Esophagus squamous epithelium (tissue), 5 donors: ENCODE results near the gene LYZL6. TPM values are rescaled to one million over a fixed set of nuclear protein-coding genes. Genes with fewer than 3 reads are reported as not detected.
A peak's percentile ranks its signal among the peaks of the same experiment; 100 is the strongest.

Experiments
- DNase-seq: peaks from one replicate; lab custom pipeline; 2025; lab: John Stamatoyannopoulos, UW
- H3K27ac ChIP-seq, 4 donors: fragments of 200-600 bp; sonication (generic); one replicate each; pipeline ENCODE4 v1.5.1; 2016 to 2019; ENCODE audit warnings: mild to moderate bottlenecking in 1 of 4
- H3K27me3 ChIP-seq, 4 donors: fragments of 200-600 bp; sonication (generic); 1 replicate in 3 of 4; 2 replicates in 1 of 4; pipeline versions ENCODE4 v1.5.1 to v1.6.0; 2017 to 2021; ENCODE audit warnings: antibody characterized with exemption in 1 of 4
- H3K36me3 ChIP-seq, 3 donors: fragments of 200-600 bp; sonication (generic); one replicate each; pipeline ENCODE4 v1.5.1; 2016 to 2019
- H3K4me1 ChIP-seq, 3 donors: fragments of 200-600 bp; sonication (generic); one replicate each; pipeline ENCODE4 v1.5.1; 2017 to 2019
- H3K4me3 ChIP-seq, 4 donors: fragments of 200-600 bp; sonication (generic); 1 replicate in 3 of 4; 2 replicates in 1 of 4; pipeline ENCODE4 v1.5.1; 2016 to 2019; ENCODE audit warnings: mild to moderate bottlenecking in 2 of 4, moderate library complexity in 1 of 4
- H3K9me3 ChIP-seq, 3 donors: fragments of 200-600 bp; sonication (generic); one replicate each; pipeline ENCODE4 v1.5.1; 2016 to 2019
- POLR2A ChIP-seq, 4 donors: fragments of 450-650 bp; IDR thresholded peaks; one replicate each; pipeline ENCODE4 v1.6.1; 2017; ENCODE audit warnings: antibody characterized with exemption in 4 of 4, mild to moderate bottlenecking in 4 of 4, moderate library complexity in 3 of 4
- WGBS, 2 donors: methylation state at CpG; one replicate each; pipeline ENCODE4 v1.1.5; 2018; 5-methylcytosine and 5-hydroxymethylcytosine counted together
- intact Hi-C: fragments of 100-400 bp; cut with DNase I; formaldehyde crosslinking; loops from one replicate; pipeline ENCODE4 v1.15.0; 2022
- total RNA-seq, 4 donors: library from RNA; depleted of rRNA; stranded (reverse); fragments of >200 nt; gene quantifications; one replicate each; pipeline ENCODE4 v1.1.0, GENCODE V29; 2016
- TF ChIP-seq, protein P1 (sequence below), 6 experiments: fragments of 450-650 bp in 4 of 6; fragments of 200-600 bp in 2 of 6; sonication (generic) in 2 of 6; IDR thresholded peaks; one replicate each; pipeline ENCODE4 v1.5.1; 2016 to 2019; ENCODE audit warnings: antibody characterized with exemption in 6 of 6, mild to moderate bottlenecking in 4 of 6, moderate library complexity in 4 of 6
- donor health status: DM: yes; HTN: yes; CAD: no.

Gene LYZL6, protein sequence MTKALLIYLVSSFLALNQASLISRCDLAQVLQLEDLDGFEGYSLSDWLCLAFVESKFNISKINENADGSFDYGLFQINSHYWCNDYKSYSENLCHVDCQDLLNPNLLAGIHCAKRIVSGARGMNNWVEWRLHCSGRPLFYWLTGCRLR
- not detected for total RNA-seq

DNA sequence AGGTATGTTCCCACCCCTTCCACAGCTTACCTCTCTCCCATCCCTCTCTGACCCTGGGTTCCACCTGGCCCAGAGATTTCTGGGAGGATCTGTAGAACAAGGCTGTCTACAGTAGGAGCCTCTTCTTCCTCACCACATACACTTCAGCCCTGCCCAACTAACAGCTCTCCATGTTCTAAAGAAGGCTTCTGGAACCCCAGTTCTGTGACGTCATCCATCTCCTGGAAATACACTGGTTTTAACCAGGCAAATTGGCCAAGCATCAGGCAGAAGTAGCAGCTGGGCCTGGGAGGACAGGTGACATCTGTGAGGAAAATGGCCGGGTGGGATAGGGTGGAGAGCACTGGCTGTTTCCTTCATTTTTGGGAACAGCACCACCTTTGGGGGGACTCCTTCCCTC lies at the start of gene LYZL6:
Gene LYZL6 (minus strand): TSS at position 177 of the 400 bp plus-strand sequence. CDS start 4,357 bp downstream, outside the sequence.
- Histone ChIP-seq H3K9me3 (no peaks in the 10 kb centered on the region), H3K27me3 (no peaks in the 10 kb centered on the region), H3K4me1 (peaks cover 0 to 5% (median 0%) of the 10 kb centered on the region in 3 donors), H3K4me3 (no peak within 1 kb of the TSS), H3K36me3 (no peaks in the 10 kb centered on the region), H3K27ac (no peak within 1 kb of the TSS)
- intact Hi-C loops = no loop called here
- TF ChIP-seq POLR2A (IDR thresholded peaks at IDR 0.05) = no peak
- TF ChIP-seq, protein P1, sequence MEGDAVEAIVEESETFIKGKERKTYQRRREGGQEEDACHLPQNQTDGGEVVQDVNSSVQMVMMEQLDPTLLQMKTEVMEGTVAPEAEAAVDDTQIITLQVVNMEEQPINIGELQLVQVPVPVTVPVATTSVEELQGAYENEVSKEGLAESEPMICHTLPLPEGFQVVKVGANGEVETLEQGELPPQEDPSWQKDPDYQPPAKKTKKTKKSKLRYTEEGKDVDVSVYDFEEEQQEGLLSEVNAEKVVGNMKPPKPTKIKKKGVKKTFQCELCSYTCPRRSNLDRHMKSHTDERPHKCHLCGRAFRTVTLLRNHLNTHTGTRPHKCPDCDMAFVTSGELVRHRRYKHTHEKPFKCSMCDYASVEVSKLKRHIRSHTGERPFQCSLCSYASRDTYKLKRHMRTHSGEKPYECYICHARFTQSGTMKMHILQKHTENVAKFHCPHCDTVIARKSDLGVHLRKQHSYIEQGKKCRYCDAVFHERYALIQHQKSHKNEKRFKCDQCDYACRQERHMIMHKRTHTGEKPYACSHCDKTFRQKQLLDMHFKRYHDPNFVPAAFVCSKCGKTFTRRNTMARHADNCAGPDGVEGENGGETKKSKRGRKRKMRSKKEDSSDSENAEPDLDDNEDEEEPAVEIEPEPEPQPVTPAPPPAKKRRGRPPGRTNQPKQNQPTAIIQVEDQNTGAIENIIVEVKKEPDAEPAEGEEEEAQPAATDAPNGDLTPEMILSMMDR (IDR thresholded peaks at IDR 0.05) = no peak
- WGBS, 2 donors = 56 to 85% methylated on average over 2 of the region's 2 CpGs
- no peak for DNase-seq

DNA sequence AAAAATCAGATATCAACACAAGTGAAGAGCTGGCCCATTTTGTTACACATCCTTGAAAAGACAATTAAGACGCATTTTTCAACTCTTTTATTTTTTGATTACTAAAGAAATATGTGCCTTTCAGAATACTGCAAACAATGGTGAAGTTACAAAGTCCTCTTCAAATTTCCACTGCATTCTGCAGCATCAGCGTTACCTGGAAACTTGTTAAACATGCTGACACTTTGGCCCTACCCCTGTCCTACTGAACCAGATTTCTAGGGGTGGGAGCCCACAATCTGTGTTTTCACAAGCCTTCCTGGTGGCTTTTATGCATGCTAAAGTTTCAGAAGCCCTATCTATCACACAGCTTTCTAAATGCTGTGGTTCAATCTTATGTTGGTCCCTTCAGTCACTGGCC lies 47.6 kb upstream of the LYZL6 start:
- no peaks in the 10 kb centered on the region for H3K4me1 ChIP-seq
- no peak overlapping the region for H3K4me3 ChIP-seq
- peaks cover 0 to 8% (median 0%) of the 10 kb centered on the region in 4 donors for H3K27me3 ChIP-seq
- 36 to 45% methylated on average over 2 of the region's 2 CpGs for WGBS, 2 donors
- TF ChIP-seq, protein P1 (IDR thresholded peaks at IDR 0.05) = no peak
- TF ChIP-seq POLR2A (IDR thresholded peaks at IDR 0.05) = no peak
- H3K36me3 ChIP-seq = no peaks in the 10 kb centered on the region
- intact Hi-C loops = no loop called here
- H3K27ac ChIP-seq = no peak overlapping the region
- no peaks in the 10 kb centered on the region for H3K9me3 ChIP-seq
- DNase-seq = no peak

DNA sequence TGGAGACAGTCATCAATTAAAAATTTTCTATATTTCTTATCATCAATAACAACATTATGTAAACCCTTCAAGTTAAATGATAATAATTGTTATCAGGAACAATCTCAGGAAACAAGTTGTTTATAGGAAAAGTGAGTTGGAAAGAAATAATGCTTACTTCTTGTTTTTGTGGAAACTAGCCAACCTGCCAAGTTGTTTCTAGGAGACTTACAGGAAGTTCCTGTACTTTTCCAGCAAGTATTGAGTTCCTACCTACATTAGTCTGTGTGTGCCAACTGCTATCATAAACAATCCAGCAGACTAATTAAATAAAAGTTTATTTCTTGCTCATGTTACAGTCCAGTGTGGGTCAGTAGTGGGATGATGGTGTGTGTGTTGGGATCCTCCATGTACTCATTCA lies 44.7 kb upstream of the LYZL6 start:
- TF ChIP-seq POLR2A (IDR thresholded peaks at IDR 0.05) = no peak
- TF ChIP-seq, protein P1 (IDR thresholded peaks at IDR 0.05) = no peak
- Histone ChIP-seq H3K36me3 (no peaks in the 10 kb centered on the region), H3K4me3 (no peak overlapping the region), H3K9me3 (no peaks in the 10 kb centered on the region), H3K4me1 (no peaks in the 10 kb centered on the region), H3K27me3 (peaks cover 0 to 8% (median 0%) of the 10 kb centered on the region in 4 donors), H3K27ac (peak overlapping the region in 2 of 4 donors; percentile 11 to 59)
- intact Hi-C loops = no loop called here
- no peak for DNase-seq

DNA sequence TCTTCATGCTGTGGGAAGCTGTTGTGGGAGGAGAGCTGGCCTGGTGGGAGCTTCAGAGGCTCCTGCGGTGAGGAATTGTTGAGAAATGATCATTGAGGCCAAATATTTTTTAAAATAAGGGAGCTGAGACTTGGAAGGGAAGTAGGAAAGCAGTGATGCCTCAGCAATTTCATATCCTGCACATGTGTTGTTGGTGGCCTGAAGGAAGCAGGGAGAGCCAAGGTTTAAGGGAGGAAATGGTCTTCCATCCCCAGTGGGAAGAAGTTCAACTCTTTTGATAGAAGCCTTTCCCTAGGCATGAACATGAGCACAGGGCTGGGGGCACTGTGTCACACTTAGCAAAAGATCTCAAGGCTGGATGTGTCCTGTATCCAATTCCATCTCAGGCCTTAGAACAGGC lies 43.1 kb upstream of the LYZL6 start, which contains the start of gene CCL14:
Gene CCL14 (minus strand): TSS at position 87 of the 400 bp plus-strand sequence. CDS start 80 bp downstream, at position 7.
- Histone ChIP-seq H3K27ac (peak within 1 kb of the TSS in 3 of 4 donors; percentile 14 to 57 (median 48)), H3K4me1 (no peaks in the 10 kb centered on the region), H3K9me3 (no peaks in the 10 kb centered on the region), H3K4me3 (peak within 1 kb of the TSS in 3 of 4 donors; percentile 2 to 51 (median 37)), H3K36me3 (no peaks in the 10 kb centered on the region), H3K27me3 (no peaks in the 10 kb centered on the region)
- DNase-seq = no peak
- intact Hi-C loops = no loop called here
- TF ChIP-seq, protein P1 (IDR thresholded peaks at IDR 0.05) = no peak
- TF ChIP-seq POLR2A (IDR thresholded peaks at IDR 0.05) = no peak
- 70 to 83% methylated on average over 1 of the region's 1 CpG for WGBS, 2 donors

DNA sequence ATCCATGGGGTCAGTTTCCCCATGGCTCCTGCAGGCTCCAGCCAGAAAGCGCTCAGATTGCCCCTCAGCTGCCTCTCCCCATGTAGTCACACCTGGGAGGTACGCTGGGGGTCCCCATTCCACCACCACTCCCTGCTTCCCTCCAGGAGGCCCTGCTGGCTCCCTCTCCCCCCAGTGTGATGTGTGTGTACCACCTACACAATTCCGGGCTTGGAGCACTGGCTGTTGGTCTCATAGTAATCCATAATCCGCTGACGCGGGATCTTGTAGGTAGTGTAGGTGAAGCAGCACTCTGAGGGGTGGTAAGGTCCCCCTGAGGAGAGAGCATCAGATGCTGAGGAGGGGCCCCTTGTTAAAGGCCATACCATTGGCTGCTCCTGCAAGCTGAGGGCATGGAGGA lies 40.6 kb upstream of the LYZL6 start:
- Histone ChIP-seq H3K9me3 (no peaks in the 10 kb centered on the region), H3K4me3 (peak overlapping the region in 2 of 4 donors; percentile 37 to 51), H3K27ac (peak overlapping the region in 2 of 4 donors; percentile 11 to 29), H3K4me1 (no peaks in the 10 kb centered on the region), H3K27me3 (no peaks in the 10 kb centered on the region), H3K36me3 (no peaks in the 10 kb centered on the region)
- DNase-seq = no peak
- TF ChIP-seq, protein P1 (IDR thresholded peaks at IDR 0.05) = no peak
- TF ChIP-seq POLR2A (IDR thresholded peaks at IDR 0.05) = no peak
- 70 to 80% methylated on average over 2 to 3 of the region's 6 CpGs for WGBS, 2 donors
- intact Hi-C loops = no loop called here
